H9 (cell line): ENCODE data around the gene EPS8. TPM values are rescaled to one million over a fixed set of nuclear protein-coding genes. Genes with fewer than 3 reads are reported as not detected.

Source experiments
- DNase-seq: peaks from one replicate; pipeline ENCODE4 v3.0.0-alpha.2; 2017
- H2AFZ ChIP-seq: one replicate; pipeline ENCODE4 v1.6.1; 2013; ENCODE audit warnings: mild to moderate bottlenecking, low read length, control low read depth, moderate library complexity
- H2AK5ac ChIP-seq: 2 replicates; pipeline ENCODE4 v1.6.1; 2013; ENCODE audit warnings: low read length, control low read depth, mixed read lengths; ENCODE audit not compliant: insufficient read length
- H2BK120ac ChIP-seq: one replicate; pipeline ENCODE4 v1.6.1; 2013; ENCODE audit warnings: low read depth, mild to moderate bottlenecking, low read length, control low read depth, inconsistent platforms; ENCODE audit not compliant: poor library complexity, severe bottlenecking
- H2BK12ac ChIP-seq: 2 replicates; pipeline ENCODE4 v1.6.1; 2013; ENCODE audit warnings: low read length, control low read depth, mixed read lengths, low read depth; ENCODE audit not compliant: insufficient read length
- H2BK15ac ChIP-seq: 2 replicates; pipeline ENCODE4 v1.6.1; 2013; ENCODE audit warnings: low read depth, low read length, control low read depth
- H2BK20ac ChIP-seq: one replicate; pipeline ENCODE4 v1.6.1; 2013; ENCODE audit warnings: low read depth, mild to moderate bottlenecking, low read length, control low read depth, inconsistent platforms; ENCODE audit not compliant: poor library complexity, severe bottlenecking
- H2BK5ac ChIP-seq: 2 replicates; pipeline ENCODE4 v1.6.1; 2013; ENCODE audit warnings: low read length, control low read depth, mixed read lengths; ENCODE audit not compliant: insufficient read length
- H3K14ac ChIP-seq: 2 replicates; pipeline ENCODE4 v1.6.1; 2013; ENCODE audit warnings: low read length, control low read depth; ENCODE audit not compliant: insufficient read depth
- H3K18ac ChIP-seq: 2 replicates; pipeline ENCODE4 v1.6.1; 2013; ENCODE audit warnings: low read depth, mild to moderate bottlenecking, mixed read lengths, low read length, control low read depth; ENCODE audit not compliant: insufficient read length
- H3K23ac ChIP-seq: 2 replicates; pipeline ENCODE4 v1.6.1; 2013; ENCODE audit warnings: low read length, control low read depth, mixed read lengths, low read depth; ENCODE audit not compliant: insufficient read length
- H3K23me2 ChIP-seq: 2 replicates; pipeline ENCODE4 v1.6.1; 2013; ENCODE audit warnings: low read depth, mild to moderate bottlenecking, mixed read lengths, low read length, control low read depth; ENCODE audit not compliant: insufficient read length, poor library complexity, severe bottlenecking
- H3K27ac ChIP-seq: 2 replicates; pipeline ENCODE4 v1.5.1; 2013; ENCODE audit warnings: low read length, control low read depth, mixed read lengths, low read depth; ENCODE audit not compliant: insufficient read length
- H3K27me3 ChIP-seq: 2 replicates; pipeline ENCODE4 v1.6.1; 2013; ENCODE audit warnings: low read length, control low read depth, inconsistent platforms; ENCODE audit not compliant: insufficient read depth
- H3K4ac ChIP-seq: 2 replicates; pipeline ENCODE4 v1.6.1; 2013; ENCODE audit warnings: low read depth, mild to moderate bottlenecking, control low read depth, inconsistent platforms, low read length, moderate library complexity
- H3K4me1 ChIP-seq: 2 replicates; pipeline ENCODE4 v1.6.1; 2013; ENCODE audit warnings: low read length, control low read depth, inconsistent platforms; ENCODE audit not compliant: insufficient read depth
- H3K4me2 ChIP-seq: 2 replicates; pipeline ENCODE4 v1.6.1; 2013; ENCODE audit warnings: low read length, control low read depth, mixed read lengths; ENCODE audit not compliant: insufficient read length, insufficient read depth
- H3K56ac ChIP-seq: 2 replicates; pipeline ENCODE4 v1.6.1; 2013; ENCODE audit warnings: low read depth, mild to moderate bottlenecking, mixed read lengths, low read length, control low read depth; ENCODE audit not compliant: insufficient read length
- H3K79me1 ChIP-seq: 2 replicates; pipeline ENCODE4 v1.6.1; 2013; ENCODE audit warnings: low read depth, mild to moderate bottlenecking, moderate library complexity, low read length, control low read depth, inconsistent platforms; ENCODE audit not compliant: insufficient read depth, poor library complexity, severe bottlenecking
- H3K79me2 ChIP-seq: 2 replicates; pipeline ENCODE4 v1.6.1; 2013; ENCODE audit warnings: low read length, control low read depth, inconsistent platforms; ENCODE audit not compliant: insufficient read depth
- H3K9ac ChIP-seq: 2 replicates; pipeline ENCODE4 v1.6.1; 2013; ENCODE audit warnings: low read length, control low read depth, mixed read lengths; ENCODE audit not compliant: insufficient read length; ENCODE audit errors: extremely low read depth
- H3K9me3 ChIP-seq: one replicate; pipeline ENCODE4 v1.6.1; 2013; ENCODE audit warnings: low read depth, low read length, inconsistent platforms; ENCODE audit not compliant: control insufficient read depth
- H3T11ph ChIP-seq: one replicate; pipeline ENCODE4 v1.6.1; 2013; ENCODE audit warnings: mild to moderate bottlenecking, low read length, control low read depth, inconsistent platforms
- H4K20me1 ChIP-seq: one replicate; pipeline ENCODE4 v1.6.1; 2013; ENCODE audit not compliant: control insufficient read depth, insufficient read length, insufficient read depth
- H4K5ac ChIP-seq: 2 replicates; pipeline ENCODE4 v1.6.1; 2013; ENCODE audit warnings: low read depth, mild to moderate bottlenecking, mixed read lengths, low read length, control low read depth; ENCODE audit not compliant: insufficient read length
- H4K8ac ChIP-seq: replicated peaks from 2 replicates; pipeline ENCODE4 v1.6.1; 2013; ENCODE audit warnings: low read length, control low read depth, mixed read lengths, low read depth; ENCODE audit not compliant: insufficient read length
- H4K91ac ChIP-seq: 2 replicates; pipeline ENCODE4 v1.6.1; 2013; ENCODE audit warnings: low read depth, mild to moderate bottlenecking, moderate library complexity, mixed read lengths, low read length, control low read depth; ENCODE audit not compliant: insufficient read length
- H3K27ac Mint-ChIP-seq, 3 experiments: 2 replicates in 2 of 3; 3 replicates in 1 of 3; pipeline ENCODE4 v1.8.0; 2020 to 2021; ENCODE audit warnings: mixed read lengths in 3 of 3, mild to moderate bottlenecking in 1 of 3, moderate library complexity in 1 of 3
- H3K27me3 Mint-ChIP-seq: 2 replicates; pipeline ENCODE4 v1.8.0; 2021; ENCODE audit warnings: low read depth, mild to moderate bottlenecking, moderate library complexity, mixed read lengths
- H3K36me3 Mint-ChIP-seq, 3 experiments: 2 replicates in 2 of 3; 3 replicates in 1 of 3; pipeline ENCODE4 v1.8.0; 2020 to 2021; ENCODE audit warnings: low read depth in 3 of 3, mixed read lengths in 3 of 3; ENCODE audit not compliant: insufficient read depth in 1 of 3
- H3K4me1 Mint-ChIP-seq, 2 experiments: 2 replicates each; pipeline ENCODE4 v1.8.0; 2020; ENCODE audit warnings: mixed read lengths in 2 of 2
- H3K4me3 Mint-ChIP-seq, 2 experiments: 2 replicates in 1 of 2; 3 replicates in 1 of 2; pipeline ENCODE4 v1.8.0; 2020 to 2021; ENCODE audit warnings: mild to moderate bottlenecking in 2 of 2, mixed read lengths in 2 of 2, moderate library complexity in 1 of 2
- H3K9me3 Mint-ChIP-seq, 2 experiments: 2 replicates in 1 of 2; 3 replicates in 1 of 2; pipeline ENCODE4 v1.8.0; 2020; ENCODE audit warnings: mild to moderate bottlenecking in 2 of 2, mixed read lengths in 2 of 2, moderate library complexity in 1 of 2
- CTCF ChIP-seq: fragments of 200-600 bp; sonication (generic); conservative IDR thresholded peaks from 3 replicates; pipeline ENCODE4 v1.8.0; 2021; ENCODE audit warnings: antibody characterized with exemption, mild to moderate bottlenecking
- WGBS: extraction: QIAGEN DNeasy Blood & Tissue Kit; methylation state at CpG from one replicate; pipeline ENCODE4 v1.1.7; 2013; ENCODE audit warnings: missing lambda C conversion rate, low lambda C conversion rate, mixed read lengths; ENCODE audit not compliant: insufficient read length; ENCODE audit errors: extremely low coverage; 5-methylcytosine and 5-hydroxymethylcytosine counted together
- total RNA-seq: library from RNA; stranded (reverse); gene quantifications from 2 replicates; pipeline ENCODE4 v1.2.1, GENCODE V29; 2021

The EPS8 gene
- total RNA-seq, 1 experiment from 2014 or later, result 2.2 TPM

GRCh38 chr12:15662303-15662980 is 126.7 kb downstream of the EPS8 start:
- no peak overlapping the region for H2BK20ac ChIP-seq
- H4K8ac ChIP-seq, result no peak overlapping the region
- H3K79me1 ChIP-seq, result no peaks in the 10 kb centered on the region
- no CpG with 5 or more reads among the region's 3 CpGs for WGBS
- H4K5ac ChIP-seq, result no peak overlapping the region
- H3K9me3 ChIP-seq, result no peaks in the 10 kb centered on the region
- no peaks in the 10 kb centered on the region for H3K79me2 ChIP-seq
- H3K27ac ChIP-seq, result no peak overlapping the region
- H2BK5ac ChIP-seq, result no peak overlapping the region
- no peaks in the 10 kb centered on the region for H3K23me2 ChIP-seq
- no peak overlapping the region for H3K4me2 ChIP-seq
- H4K20me1 ChIP-seq, result no peaks in the 10 kb centered on the region
- H3K4ac ChIP-seq, result no peak overlapping the region
- peaks cover 4 to 5% of the 10 kb centered on the region in 2 experiments for H3K4me1 Mint-ChIP-seq
- H3K4me3 Mint-ChIP-seq, result no peak overlapping the region
- TF ChIP-seq CTCF, result no peak
- no peaks in the 10 kb centered on the region for H3K4me1 ChIP-seq
- H2AFZ ChIP-seq, result no peak overlapping the region
- DNase-seq, result no peak
- H3K36me3 Mint-ChIP-seq, result no peaks in the 10 kb centered on the region
- H3K14ac ChIP-seq, result no peak overlapping the region
- H3K9me3 Mint-ChIP-seq, result no peaks in the 10 kb centered on the region
- no peak overlapping the region for H3T11ph ChIP-seq
- H3K56ac ChIP-seq, result no peak overlapping the region
- H3K27me3 ChIP-seq, result no peaks in the 10 kb centered on the region
- no peak overlapping the region for H2AK5ac ChIP-seq
- H3K9ac ChIP-seq, result no peak overlapping the region
- no peaks in the 10 kb centered on the region for H3K27me3 Mint-ChIP-seq
- no peak overlapping the region for H3K18ac ChIP-seq
- no peak overlapping the region for H2BK12ac ChIP-seq
- H2BK120ac ChIP-seq, result no peak overlapping the region
- H4K91ac ChIP-seq, result no peak overlapping the region
- no peak overlapping the region; a peak in 1 of 7 replicates for H3K27ac Mint-ChIP-seq
- no peak overlapping the region for H2BK15ac ChIP-seq
- H3K23ac ChIP-seq, result no peak overlapping the region
